Femur (tissue), 1 donor: Measurements from ENCODE around the gene PNPLA5.

Source experiments
- DNase-seq: peaks from one replicate; pipeline ENCODE4 v3.0.0-alpha.2; 2017

PNPLA5 gene

GRCh38 chr22:43835166-43835565 is 56.6 kb downstream of the PNPLA5 start:
- no peak for DNase-seq

- DNase-seq, result no peak
Observed at GRCh38 chr22:43833286-43834240, 58.2 kb downstream of the PNPLA5 start.

- DNase-seq, result no peak
Observed at GRCh38 chr22:43832393-43833265, 59.2 kb downstream of the PNPLA5 start.

GRCh38 chr22:43831561-43832392 is 60.0 kb downstream of the PNPLA5 start:
- DNase-seq, result no peak

GRCh38 chr22:43830931-43831560 is 60.8 kb downstream of the PNPLA5 start:
- no peak for DNase-seq

GRCh38 chr22:43829904-43830851 is 61.6 kb downstream of the PNPLA5 start:
- peak; percentile 53 for DNase-seq
